Measurements from ENCODE around the gene PHOSPHO1.

Gene PHOSPHO1

GRCh38 chr17:49217651-49218413, 12.8 kb downstream of the PHOSPHO1 start:
- CTCF ChIA-PET = interaction anchor here (3.2 kb wide), 1 partner anchor 9 kb away, joined by 28 read pairs; no protein-coding TSS in a partner anchor
- TF ChIP-seq, protein P1, sequence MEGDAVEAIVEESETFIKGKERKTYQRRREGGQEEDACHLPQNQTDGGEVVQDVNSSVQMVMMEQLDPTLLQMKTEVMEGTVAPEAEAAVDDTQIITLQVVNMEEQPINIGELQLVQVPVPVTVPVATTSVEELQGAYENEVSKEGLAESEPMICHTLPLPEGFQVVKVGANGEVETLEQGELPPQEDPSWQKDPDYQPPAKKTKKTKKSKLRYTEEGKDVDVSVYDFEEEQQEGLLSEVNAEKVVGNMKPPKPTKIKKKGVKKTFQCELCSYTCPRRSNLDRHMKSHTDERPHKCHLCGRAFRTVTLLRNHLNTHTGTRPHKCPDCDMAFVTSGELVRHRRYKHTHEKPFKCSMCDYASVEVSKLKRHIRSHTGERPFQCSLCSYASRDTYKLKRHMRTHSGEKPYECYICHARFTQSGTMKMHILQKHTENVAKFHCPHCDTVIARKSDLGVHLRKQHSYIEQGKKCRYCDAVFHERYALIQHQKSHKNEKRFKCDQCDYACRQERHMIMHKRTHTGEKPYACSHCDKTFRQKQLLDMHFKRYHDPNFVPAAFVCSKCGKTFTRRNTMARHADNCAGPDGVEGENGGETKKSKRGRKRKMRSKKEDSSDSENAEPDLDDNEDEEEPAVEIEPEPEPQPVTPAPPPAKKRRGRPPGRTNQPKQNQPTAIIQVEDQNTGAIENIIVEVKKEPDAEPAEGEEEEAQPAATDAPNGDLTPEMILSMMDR (IDR thresholded peaks at IDR 0.05; ENCODE audit: insufficient read depth, low read length, missing control alignments) = no peak
- no peak for DNase-seq (ENCODE audit: low read depth, low spot score)
- POLR2A ChIA-PET = interaction anchor here (1.0 kb wide), 1 partner anchor 12 kb away, joined by 3 read pairs; no protein-coding TSS in a partner anchor
- no peak overlapping the region for H3K4me3 ChIP-seq (ENCODE audit: low read depth, low read length)

- ChIA-PET CTCF (interaction anchor here (3.2 kb wide), 1 partner anchor 10 kb away, joined by 28 read pairs; no protein-coding TSS in a partner anchor), POLR2A (no interaction called here)
- no peak for DNase-seq (ENCODE audit: low read depth, low spot score)
- TF ChIP-seq, protein P1 (IDR thresholded peaks at IDR 0.05; ENCODE audit: insufficient read depth, low read length, missing control alignments) = no peak
- H3K4me3 ChIP-seq (ENCODE audit: low read depth, low read length) = no peak overlapping the region
Measured at GRCh38 chr17:49216953-49217650, 13.5 kb downstream of the PHOSPHO1 start.

DNA sequence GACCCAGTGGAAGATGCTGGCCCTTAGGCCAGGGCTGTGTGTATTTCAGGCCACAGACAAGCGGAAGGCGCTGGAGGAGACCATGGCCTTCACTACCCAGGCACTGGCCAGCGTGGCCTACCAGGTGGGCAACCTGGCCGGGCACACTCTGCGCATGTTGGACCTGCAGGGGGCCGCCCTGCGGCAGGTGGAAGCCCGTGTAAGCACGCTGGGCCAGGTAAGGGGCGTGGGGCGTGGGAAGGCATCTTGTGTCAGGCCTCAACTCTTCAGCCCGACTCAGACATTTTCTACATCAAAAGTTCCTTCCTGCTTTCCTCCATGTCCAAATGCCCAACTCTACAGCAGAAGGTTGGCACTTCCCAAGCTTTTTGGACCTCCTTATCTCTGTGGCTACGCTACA, 14.1 kb downstream of the PHOSPHO1 start:
- H3K4me3 ChIP-seq (ENCODE audit: low read depth, low read length) = no peak overlapping the region

DNA sequence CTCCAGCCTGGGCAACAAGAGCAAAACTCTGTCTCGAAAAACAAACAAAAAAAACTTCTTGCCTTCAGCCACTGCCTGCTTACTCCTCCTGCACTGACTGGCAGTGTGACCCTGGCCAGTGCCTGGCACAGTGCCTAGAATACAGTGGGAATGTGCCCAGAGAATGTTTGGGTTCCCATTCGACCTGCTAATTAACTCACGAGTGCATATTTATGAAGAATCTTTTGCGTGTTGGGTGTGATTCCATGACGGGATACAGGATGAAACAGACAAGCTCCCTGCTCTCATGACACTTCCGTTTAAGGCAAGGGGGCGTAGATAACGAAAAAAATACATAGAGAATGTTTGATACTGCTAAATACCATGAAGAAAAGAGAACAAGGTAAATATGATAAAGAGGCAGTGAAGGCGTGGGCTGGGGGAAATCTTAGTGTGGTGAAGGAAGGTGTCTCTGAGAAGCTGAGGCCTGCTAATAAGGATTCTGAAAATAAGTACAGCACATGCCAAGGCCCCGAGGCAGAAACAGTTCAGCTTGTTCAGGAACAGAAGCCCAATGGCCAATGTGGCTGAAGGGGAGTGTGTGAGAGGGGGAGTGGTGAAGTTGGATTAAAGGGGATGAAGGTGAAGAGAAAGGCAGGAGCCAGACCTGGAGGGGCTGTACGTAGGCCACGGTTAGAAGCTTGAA, 15.8 kb downstream of the PHOSPHO1 start:
- TF ChIP-seq, protein P1 (IDR thresholded peaks at IDR 0.05; ENCODE audit: insufficient read depth, low read length, missing control alignments) = no peak
- DNase-seq (ENCODE audit: low read depth, low spot score) = no peak
- ChIA-PET POLR2A (no interaction called here), CTCF (interaction anchor here (1.2 to 7.7 kb wide), 3 partner anchors 9 to 15 kb away, joined by 4 to 73 read pairs (median 4); partner anchors contain the start of gene PHOSPHO1)
- H3K4me3 ChIP-seq (ENCODE audit: low read depth, low read length) = no peak overlapping the region

More for the DNA sequence above, 14.1 kb downstream of the PHOSPHO1 start:
- DNase-seq (ENCODE audit: low read depth, low spot score) = no peak
- CTCF ChIA-PET = interaction anchor here (3.2 kb wide), 1 partner anchor 11 kb away, joined by 28 read pairs; no protein-coding TSS in a partner anchor
- POLR2A ChIA-PET = no interaction called here
- TF ChIP-seq, protein P1 (IDR thresholded peaks at IDR 0.05; ENCODE audit: insufficient read depth, low read length, missing control alignments) = no peak

GRCh38 chr17:49213847-49214246, 16.7 kb downstream of the PHOSPHO1 start:
- ChIA-PET CTCF (interaction anchor here (1.7 to 7.7 kb wide), 2 partner anchors 8 to 13 kb away, joined by 4 to 73 read pairs; no protein-coding TSS in a partner anchor), POLR2A (no interaction called here)
- no peak overlapping the region for H3K4me3 ChIP-seq (ENCODE audit: low read depth, low read length)
- TF ChIP-seq, protein P1 (IDR thresholded peaks at IDR 0.05; ENCODE audit: insufficient read depth, low read length, missing control alignments) = no peak
- no peak for DNase-seq (ENCODE audit: low read depth, low spot score)
